Smooth muscle cell (in vitro differentiated cells): ENCODE data around the gene CACNG3. TPM values are rescaled to one million over a fixed set of nuclear protein-coding genes. Genes with fewer than 3 reads are reported as not detected.
"Not testable (repeated sequence)": the region's sequence is repeated elsewhere in the genome, so short reads cannot be mapped to it uniquely, and the experiment has no call there.

Experiments used
- DNase-seq: peaks from one replicate; lab custom pipeline; 2025; ENCODE audit not compliant: unreplicated experiment; lab: John Stamatoyannopoulos, UW
- H2AFZ ChIP-seq: fragments of 200-600 bp; sonication (generic); 2 replicates; pipeline ENCODE4 v1.6.0; 2016; ENCODE audit warnings: antibody characterized with exemption, low read depth, mild to moderate bottlenecking
- H3F3A ChIP-seq: fragments of 200-600 bp; sonication (generic); 2 replicates; pipeline ENCODE4 v1.6.0; 2017; ENCODE audit warnings: antibody characterized with exemption, low read depth
- H3K27ac ChIP-seq: fragments of 200-600 bp; sonication (generic); 2 replicates; pipeline ENCODE4 v1.5.1; 2016; ENCODE audit warnings: low read depth, mild to moderate bottlenecking
- H3K27me3 ChIP-seq: fragments of 200-600 bp; sonication (generic); 2 replicates; pipeline ENCODE4 v1.6.1; 2016; ENCODE audit warnings: low read depth, mild to moderate bottlenecking
- H3K36me3 ChIP-seq: fragments of 200-600 bp; sonication (generic); 2 replicates; pipeline ENCODE4 v1.5.1; 2016; ENCODE audit warnings: low read depth
- H3K4me1 ChIP-seq: fragments of 200-600 bp; sonication (generic); 2 replicates; pipeline ENCODE4 v1.5.1; 2016; ENCODE audit warnings: low read depth
- H3K4me2 ChIP-seq: fragments of 200-600 bp; sonication (generic); 2 replicates; pipeline ENCODE4 v1.6.0; 2016; ENCODE audit warnings: mild to moderate bottlenecking
- H3K4me3 ChIP-seq: fragments of 200-600 bp; sonication (generic); 2 replicates; pipeline ENCODE4 v1.5.1; 2016; ENCODE audit warnings: mild to moderate bottlenecking
- H3K79me2 ChIP-seq: fragments of 200-600 bp; sonication (generic); 2 replicates; pipeline ENCODE4 v1.6.0; 2016; ENCODE audit warnings: low read depth, mild to moderate bottlenecking
- H3K9ac ChIP-seq: fragments of 200-600 bp; sonication (generic); 2 replicates; pipeline ENCODE4 v1.6.0; 2016; ENCODE audit warnings: low read depth
- H3K9me3 ChIP-seq: fragments of 200-600 bp; sonication (generic); replicated peaks from 2 replicates; pipeline ENCODE4 v1.5.1; 2016; ENCODE audit warnings: low read depth
- H4K20me1 ChIP-seq: fragments of 200-600 bp; sonication (generic); 2 replicates; pipeline ENCODE4 v1.6.0; 2016; ENCODE audit warnings: low read depth
- CTCF ChIP-seq: fragments of 200-600 bp; sonication (generic); IDR thresholded peaks from 2 replicates; pipeline ENCODE4 v1.5.1; 2017; ENCODE audit warnings: borderline replicate concordance, mild to moderate bottlenecking, antibody characterized with exemption; ENCODE audit not compliant: insufficient read depth, poor library complexity, severe bottlenecking
- WGBS: methylation state at CpG from one replicate; pipeline ENCODE4 v1.1.7; 2016; ENCODE audit warnings: low lambda C conversion rate; 5-methylcytosine and 5-hydroxymethylcytosine counted together
- polyA plus RNA-seq: library from polyadenylated mRNA; unstranded; fragments of >200 nt; fragmentation: Nextera tagmentation; extraction: Ambion mirVana; gene quantifications from 2 replicates; pipeline ENCODE4 v1.2.1, GENCODE V29; 2016
- total RNA-seq: library from RNA; depleted of rRNA; stranded (reverse); fragments of >200 nt; gene quantifications from 2 replicates; pipeline ENCODE4 v1.2.3, GENCODE V29; 2014

The CACNG3 gene
- total and polyA plus RNA-seq, 2 experiments from 2014 or later = not detected

- H3K9me3 ChIP-seq = no peaks in the 10 kb centered on the region
- no peaks in the 10 kb centered on the region for H3K36me3 ChIP-seq
- TF ChIP-seq CTCF = no peak
- no peaks in the 10 kb centered on the region for H3K4me1 ChIP-seq
- no peaks in the 10 kb centered on the region for H3F3A ChIP-seq
- H4K20me1 ChIP-seq = no peaks in the 10 kb centered on the region
- H3K9ac ChIP-seq = no peak overlapping the region
- H3K27me3 ChIP-seq = peaks cover 23% of the 10 kb centered on the region
- no peak overlapping the region for H3K4me2 ChIP-seq
- H3K4me3 ChIP-seq = no peak overlapping the region
- H3K79me2 ChIP-seq = no peaks in the 10 kb centered on the region
- DNase-seq = no peak
- H3K27ac ChIP-seq = no peak overlapping the region
- WGBS = 91% methylated on average over 7 of the region's 7 CpGs
- H2AFZ ChIP-seq = no peak overlapping the region
Observed at GRCh38 chr16:24228514-24228913, 27.6 kb upstream of the CACNG3 start.

GRCh38 chr16:24232936-24233335 lies 23.2 kb upstream of the CACNG3 start:
- no peak overlapping the region for H3K4me3 ChIP-seq
- no peak overlapping the region for H3K9ac ChIP-seq
- 93% methylated on average over 2 of the region's 2 CpGs for whole genome bisulfite sequencing
- no peaks in the 10 kb centered on the region for H3K4me1 ChIP-seq
- no peak overlapping the region for H2AFZ ChIP-seq
- peaks cover 10% of the 10 kb centered on the region for H3K27me3 ChIP-seq
- H3K79me2 ChIP-seq = no peaks in the 10 kb centered on the region
- no peak overlapping the region for H3K4me2 ChIP-seq
- no peak for DNase-seq
- no peaks in the 10 kb centered on the region for H4K20me1 ChIP-seq
- no peak for TF ChIP-seq CTCF
- no peaks in the 10 kb centered on the region for H3K36me3 ChIP-seq
- no peak overlapping the region for H3K27ac ChIP-seq
- H3F3A ChIP-seq = no peaks in the 10 kb centered on the region
- no peaks in the 10 kb centered on the region for H3K9me3 ChIP-seq

DNA sequence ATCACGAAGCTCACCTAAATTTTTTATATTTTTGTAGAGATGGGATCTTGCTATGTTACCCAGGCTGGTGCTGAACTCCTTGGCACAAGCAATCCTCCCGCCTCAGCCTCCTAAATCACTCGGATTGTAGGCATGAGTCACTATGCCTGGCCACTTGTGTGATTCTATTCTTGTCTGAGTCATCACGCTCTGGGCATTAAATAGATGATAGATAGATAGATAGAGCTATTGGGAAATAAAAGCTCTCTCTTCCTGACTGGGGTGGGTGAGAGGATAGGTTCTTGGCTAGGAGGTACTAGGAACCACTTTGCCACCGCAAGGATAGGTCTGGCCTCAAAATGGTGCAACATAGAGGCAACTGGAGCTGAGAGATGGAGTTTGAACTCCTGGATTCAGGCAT lies 21.4 kb upstream of the CACNG3 start:
- H3K36me3 ChIP-seq = no peaks in the 10 kb centered on the region
- no peak overlapping the region for H3K4me3 ChIP-seq
- WGBS = 80% methylated on average over 5 of the region's 5 CpGs
- no peaks in the 10 kb centered on the region for H3K79me2 ChIP-seq
- H3K27ac ChIP-seq = no peak overlapping the region
- no peak for DNase-seq
- H3F3A ChIP-seq = no peaks in the 10 kb centered on the region
- no peaks in the 10 kb centered on the region for H3K27me3 ChIP-seq
- no peak overlapping the region for H3K4me2 ChIP-seq
- TF ChIP-seq CTCF = no peak
- H3K4me1 ChIP-seq = no peaks in the 10 kb centered on the region
- no peaks in the 10 kb centered on the region for H4K20me1 ChIP-seq
- no peaks in the 10 kb centered on the region for H3K9me3 ChIP-seq
- H2AFZ ChIP-seq = no peak overlapping the region
- H3K9ac ChIP-seq = no peak overlapping the region

DNA sequence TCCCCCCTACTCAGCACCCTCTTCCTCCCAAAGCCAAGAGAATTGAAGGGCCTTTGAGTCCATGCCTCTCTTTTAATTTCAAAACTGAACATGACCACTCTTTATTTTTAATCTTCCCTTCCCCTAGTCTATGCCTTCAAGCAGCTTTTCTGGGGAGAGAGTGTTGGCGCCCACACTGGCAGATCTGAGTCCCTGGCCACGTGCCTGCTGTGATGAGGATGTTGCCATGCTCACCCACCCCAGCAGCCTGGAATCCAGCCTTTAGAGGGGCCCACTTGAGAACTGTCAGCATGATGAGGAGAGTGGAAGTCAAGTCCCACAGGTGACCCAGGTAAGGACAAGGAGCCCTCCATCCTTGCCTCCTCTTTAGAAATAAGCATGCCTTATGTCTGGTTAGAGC lies 20.3 kb upstream of the CACNG3 start:
- no peak for TF ChIP-seq CTCF
- no peak overlapping the region for H2AFZ ChIP-seq
- no peak overlapping the region for H3K4me3 ChIP-seq
- no peaks in the 10 kb centered on the region for H3K79me2 ChIP-seq
- no peak overlapping the region for H3K4me2 ChIP-seq
- H3K27me3 ChIP-seq = no peaks in the 10 kb centered on the region
- H4K20me1 ChIP-seq = no peaks in the 10 kb centered on the region
- H3K36me3 ChIP-seq = no peaks in the 10 kb centered on the region
- no peak for DNase-seq
- H3K9ac ChIP-seq = no peak overlapping the region
- no peak overlapping the region for H3K27ac ChIP-seq
- H3F3A ChIP-seq = no peaks in the 10 kb centered on the region
- H3K9me3 ChIP-seq = no peaks in the 10 kb centered on the region
- WGBS = 68% methylated on average over 2 of the region's 2 CpGs
- H3K4me1 ChIP-seq = no peaks in the 10 kb centered on the region

DNA sequence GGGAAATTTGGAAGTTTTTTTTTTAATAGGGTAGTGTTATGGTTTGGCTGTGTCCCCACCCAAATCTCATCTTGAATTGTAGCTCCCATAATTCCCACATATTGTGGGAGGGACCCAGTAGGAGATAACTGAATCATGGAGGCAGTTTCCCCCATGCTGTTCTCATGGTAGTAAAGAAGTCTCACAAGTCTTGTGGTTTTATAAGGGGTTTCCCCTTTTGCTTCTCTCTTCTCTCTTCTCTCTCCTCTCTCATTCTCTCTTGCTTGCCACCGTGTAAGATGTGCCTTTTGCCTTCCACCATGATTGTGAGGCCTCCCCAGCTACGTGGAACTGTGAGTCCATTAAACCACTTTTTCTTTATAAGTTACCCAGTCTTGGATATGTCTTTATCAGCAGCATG lies 17.3 kb upstream of the CACNG3 start:
- not testable (repeated sequence) for H3K4me3 ChIP-seq, H4K20me1 ChIP-seq, H3K36me3 ChIP-seq, H3K4me2 ChIP-seq, H3K4me1 ChIP-seq, H2AFZ ChIP-seq, H3K79me2 ChIP-seq, H3K27ac ChIP-seq, DNase-seq, H3F3A ChIP-seq, H3K9ac ChIP-seq, H3K27me3 ChIP-seq, H3K9me3 ChIP-seq
- 53% methylated on average over 2 of the region's 2 CpGs for WGBS
